WTC11 (cell line): Measurements from ENCODE around the gene TMEM238L. TPM values are rescaled to one million over a fixed set of nuclear protein-coding genes. Genes with fewer than 3 reads are reported as not detected.

Experiments used
- ATAC-seq: fragments of 200-7000 bp; cut with Tn5 transposase; 2 replicates; pipeline ENCODE4 v1.10.0; 2021; ENCODE audit warnings: mild to moderate bottlenecking, moderate library complexity
- CTCF ChIA-PET: fragments of 300-600 bp; sonication (Branson Sonifier 250); formaldehyde crosslinking; loops from one replicate; lab custom pipeline; 2021; ENCODE audit warnings: antibody characterized with exemption; lab: Charles Lee
- POLR2A ChIA-PET: fragments of 350-600 bp; sonication (Branson Sonifier 250); formaldehyde crosslinking; loops from one replicate; lab custom pipeline; 2021; ENCODE audit warnings: antibody characterized with exemption; lab: Charles Lee
- DNase-seq: peaks from one replicate; pipeline ENCODE4 v3.0.0; 2021; ENCODE audit warnings: low spot score
- H3K27ac Mint-ChIP-seq: 2 replicates; pipeline ENCODE4 v1.8.0; 2021; ENCODE audit warnings: mixed read lengths
- H3K27me3 Mint-ChIP-seq: 2 replicates; pipeline ENCODE4 v1.8.0; 2021; ENCODE audit warnings: low read depth, mild to moderate bottlenecking, moderate library complexity, mixed read lengths
- H3K36me3 Mint-ChIP-seq: 2 replicates; pipeline ENCODE4 v1.8.0; 2021; ENCODE audit warnings: mixed read lengths
- H3K4me1 Mint-ChIP-seq: 2 replicates; pipeline ENCODE4 v1.8.0; 2022; ENCODE audit warnings: mixed read lengths
- H3K4me3 Mint-ChIP-seq: 2 replicates; pipeline ENCODE4 v1.8.0; 2021; ENCODE audit warnings: mild to moderate bottlenecking, moderate library complexity, mixed read lengths
- H3K9me3 Mint-ChIP-seq: 2 replicates; pipeline ENCODE4 v1.8.0; 2021; ENCODE audit warnings: mixed read lengths
- ATF6 ChIP-seq: sonication (generic); formaldehyde crosslinking; IDR thresholded peaks from 2 replicates; pipeline ENCODE4 v1.8.1; 2023; ENCODE audit warnings: mild to moderate bottlenecking, missing genetic modification reagents
- CREM ChIP-seq: sonication (generic); formaldehyde crosslinking; IDR thresholded peaks from 2 replicates; pipeline ENCODE4 v1.8.1; 2022; ENCODE audit warnings: mild to moderate bottlenecking, missing genetic modification reagents, moderate library complexity
- ELF4 ChIP-seq: sonication (generic); formaldehyde crosslinking; IDR thresholded peaks from 2 replicates; pipeline ENCODE4 v1.8.1; 2022; ENCODE audit warnings: low read depth, mild to moderate bottlenecking, moderate library complexity, missing genetic modification reagents
- ESRRA ChIP-seq: sonication (generic); formaldehyde crosslinking; IDR thresholded peaks from 2 replicates; pipeline ENCODE4 v1.8.1; 2022; ENCODE audit warnings: mild to moderate bottlenecking, missing genetic modification reagents, borderline replicate concordance
- FOXP1 ChIP-seq: sonication (generic); formaldehyde crosslinking; IDR thresholded peaks from 2 replicates; pipeline ENCODE4 v1.8.0; 2022; ENCODE audit warnings: missing genetic modification reagents, mild to moderate bottlenecking, moderate library complexity, borderline replicate concordance
- GRHL2 ChIP-seq: fragments of 250-450 bp; sonication (Bioruptor Pico); IDR thresholded peaks from 2 replicates; pipeline ENCODE4 v1.8.0; 2022; ENCODE audit warnings: mild to moderate bottlenecking, moderate library complexity; ENCODE audit not compliant: insufficient replicate concordance, severe bottlenecking
- IRF2 ChIP-seq: sonication (generic); formaldehyde crosslinking; IDR thresholded peaks from 2 replicates; pipeline ENCODE4 v1.8.0; 2022; ENCODE audit warnings: low read depth, missing genetic modification reagents, borderline replicate concordance
- MAX ChIP-seq: sonication (generic); formaldehyde crosslinking; IDR thresholded peaks from 2 replicates; pipeline ENCODE4 v1.8.0; 2022; ENCODE audit warnings: mild to moderate bottlenecking, missing genetic modification reagents
- NFE2L1 ChIP-seq: sonication (generic); formaldehyde crosslinking; IDR thresholded peaks from 2 replicates; pipeline ENCODE4 v1.8.1; 2023; ENCODE audit warnings: missing genetic modification reagents
- NFYB ChIP-seq: sonication (generic); formaldehyde crosslinking; conservative IDR thresholded peaks from 2 replicates; pipeline ENCODE4 v1.8.0; 2022; ENCODE audit warnings: low read depth, missing genetic modification reagents
- NR2C2 ChIP-seq: sonication (generic); formaldehyde crosslinking; IDR thresholded peaks from 2 replicates; pipeline ENCODE4 v1.8.0; 2022; ENCODE audit warnings: mild to moderate bottlenecking, missing genetic modification reagents
- NR3C1 ChIP-seq: sonication (generic); formaldehyde crosslinking; conservative IDR thresholded peaks from 2 replicates; pipeline ENCODE4 v1.8.1; 2023; ENCODE audit warnings: low read depth, mild to moderate bottlenecking, missing genetic modification reagents
- PRRX2 ChIP-seq: fragments of 250-450 bp; sonication (Bioruptor Pico); IDR thresholded peaks from 2 replicates; pipeline ENCODE4 v1.8.0; 2021; ENCODE audit warnings: mild to moderate bottlenecking
- RORB ChIP-seq: fragments of 250-450 bp; sonication (Bioruptor Pico); IDR thresholded peaks from 2 replicates; pipeline ENCODE4 v1.9.0; 2021; ENCODE audit warnings: mild to moderate bottlenecking
- SMAD3 ChIP-seq: sonication (generic); formaldehyde crosslinking; IDR thresholded peaks from 2 replicates; pipeline ENCODE4 v1.8.0; 2022; ENCODE audit warnings: missing genetic modification reagents, mild to moderate bottlenecking, borderline replicate concordance
- SP1 ChIP-seq: sonication (generic); formaldehyde crosslinking; conservative IDR thresholded peaks from 2 replicates; pipeline ENCODE4 v1.8.1; 2022; ENCODE audit warnings: missing genetic modification reagents
- TEAD4 ChIP-seq: sonication (generic); formaldehyde crosslinking; IDR thresholded peaks from 2 replicates; pipeline ENCODE4 v1.8.0; 2022; ENCODE audit warnings: mild to moderate bottlenecking, missing genetic modification reagents
- ZMAT4 ChIP-seq: fragments of 250-450 bp; sonication (Bioruptor Pico); IDR thresholded peaks from 2 replicates; pipeline ENCODE4 v1.9.0; 2021; ENCODE audit warnings: mild to moderate bottlenecking
- ZNF219 ChIP-seq: sonication (generic); formaldehyde crosslinking; IDR thresholded peaks from 2 replicates; pipeline ENCODE4 v1.8.0; 2023; ENCODE audit warnings: missing genetic modification reagents, mild to moderate bottlenecking, borderline replicate concordance
- ZNF416 ChIP-seq: fragments of 250-450 bp; sonication (Bioruptor Pico); IDR thresholded peaks from 2 replicates; pipeline ENCODE4 v1.9.0; 2021; ENCODE audit warnings: mild to moderate bottlenecking, inconsistent platforms
- total RNA-seq: library from RNA; stranded (reverse); gene quantifications from 3 replicates; pipeline ENCODE4 v1.2.3, GENCODE V29; 2021
- TF ChIP-seq, protein P1 (sequence below): fragments of 250-450 bp; sonication (Bioruptor Pico); IDR thresholded peaks from 2 replicates; pipeline ENCODE4 v2.1.2; 2022; ENCODE audit warnings: mild to moderate bottlenecking, moderate library complexity
- TF ChIP-seq, protein P2 (sequence below): sonication (generic); formaldehyde crosslinking; IDR thresholded peaks from 2 replicates; pipeline ENCODE4 v1.8.0; 2022; ENCODE audit warnings: missing genetic modification reagents
- TF ChIP-seq, protein P3 (sequence below): fragments of 250-450 bp; sonication (Bioruptor Pico); IDR thresholded peaks from 2 replicates; pipeline ENCODE4 v1.8.0; 2021; ENCODE audit warnings: mild to moderate bottlenecking

TMEM238L gene
- total RNA-seq, 1 experiment from 2014 or later = not detected

GRCh38 chr17:10798910-10799309 is 5.0 kb downstream of the TMEM238L start (continued):
- TF ChIP-seq, protein P1, sequence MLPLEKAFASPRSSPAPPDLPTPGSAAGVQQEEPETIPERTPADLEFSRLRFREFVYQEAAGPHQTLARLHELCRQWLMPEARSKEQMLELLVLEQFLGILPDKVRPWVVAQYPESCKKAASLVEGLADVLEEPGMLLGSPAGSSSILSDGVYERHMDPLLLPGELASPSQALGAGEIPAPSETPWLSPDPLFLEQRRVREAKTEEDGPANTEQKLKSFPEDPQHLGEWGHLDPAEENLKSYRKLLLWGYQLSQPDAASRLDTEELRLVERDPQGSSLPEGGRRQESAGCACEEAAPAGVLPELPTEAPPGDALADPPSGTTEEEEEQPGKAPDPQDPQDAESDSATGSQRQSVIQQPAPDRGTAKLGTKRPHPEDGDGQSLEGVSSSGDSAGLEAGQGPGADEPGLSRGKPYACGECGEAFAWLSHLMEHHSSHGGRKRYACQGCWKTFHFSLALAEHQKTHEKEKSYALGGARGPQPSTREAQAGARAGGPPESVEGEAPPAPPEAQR (CRISPR knock-in tag) = no peak
- TF ChIP-seq ATF6 (CRISPR knock-in tag) = no peak
- TF ChIP-seq, protein P2, sequence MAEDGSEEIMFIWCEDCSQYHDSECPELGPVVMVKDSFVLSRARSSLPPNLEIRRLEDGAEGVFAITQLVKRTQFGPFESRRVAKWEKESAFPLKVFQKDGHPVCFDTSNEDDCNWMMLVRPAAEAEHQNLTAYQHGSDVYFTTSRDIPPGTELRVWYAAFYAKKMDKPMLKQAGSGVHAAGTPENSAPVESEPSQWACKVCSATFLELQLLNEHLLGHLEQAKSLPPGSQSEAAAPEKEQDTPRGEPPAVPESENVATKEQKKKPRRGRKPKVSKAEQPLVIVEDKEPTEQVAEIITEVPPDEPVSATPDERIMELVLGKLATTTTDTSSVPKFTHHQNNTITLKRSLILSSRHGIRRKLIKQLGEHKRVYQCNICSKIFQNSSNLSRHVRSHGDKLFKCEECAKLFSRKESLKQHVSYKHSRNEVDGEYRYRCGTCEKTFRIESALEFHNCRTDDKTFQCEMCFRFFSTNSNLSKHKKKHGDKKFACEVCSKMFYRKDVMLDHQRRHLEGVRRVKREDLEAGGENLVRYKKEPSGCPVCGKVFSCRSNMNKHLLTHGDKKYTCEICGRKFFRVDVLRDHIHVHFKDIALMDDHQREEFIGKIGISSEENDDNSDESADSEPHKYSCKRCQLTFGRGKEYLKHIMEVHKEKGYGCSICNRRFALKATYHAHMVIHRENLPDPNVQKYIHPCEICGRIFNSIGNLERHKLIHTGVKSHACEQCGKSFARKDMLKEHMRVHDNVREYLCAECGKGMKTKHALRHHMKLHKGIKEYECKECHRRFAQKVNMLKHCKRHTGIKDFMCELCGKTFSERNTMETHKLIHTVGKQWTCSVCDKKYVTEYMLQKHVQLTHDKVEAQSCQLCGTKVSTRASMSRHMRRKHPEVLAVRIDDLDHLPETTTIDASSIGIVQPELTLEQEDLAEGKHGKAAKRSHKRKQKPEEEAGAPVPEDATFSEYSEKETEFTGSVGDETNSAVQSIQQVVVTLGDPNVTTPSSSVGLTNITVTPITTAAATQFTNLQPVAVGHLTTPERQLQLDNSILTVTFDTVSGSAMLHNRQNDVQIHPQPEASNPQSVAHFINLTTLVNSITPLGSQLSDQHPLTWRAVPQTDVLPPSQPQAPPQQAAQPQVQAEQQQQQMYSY (CRISPR knock-in tag) = no peak
- TF ChIP-seq NFYB (CRISPR knock-in tag) = no peak
- no peak for TF ChIP-seq GRHL2 (CRISPR knock-in tag)
- TF ChIP-seq MAX (CRISPR knock-in tag) = no peak
- TF ChIP-seq ZNF416 (CRISPR knock-in tag) = no peak
- no peak for TF ChIP-seq NR3C1 (CRISPR knock-in tag)
- TF ChIP-seq, protein P3, sequence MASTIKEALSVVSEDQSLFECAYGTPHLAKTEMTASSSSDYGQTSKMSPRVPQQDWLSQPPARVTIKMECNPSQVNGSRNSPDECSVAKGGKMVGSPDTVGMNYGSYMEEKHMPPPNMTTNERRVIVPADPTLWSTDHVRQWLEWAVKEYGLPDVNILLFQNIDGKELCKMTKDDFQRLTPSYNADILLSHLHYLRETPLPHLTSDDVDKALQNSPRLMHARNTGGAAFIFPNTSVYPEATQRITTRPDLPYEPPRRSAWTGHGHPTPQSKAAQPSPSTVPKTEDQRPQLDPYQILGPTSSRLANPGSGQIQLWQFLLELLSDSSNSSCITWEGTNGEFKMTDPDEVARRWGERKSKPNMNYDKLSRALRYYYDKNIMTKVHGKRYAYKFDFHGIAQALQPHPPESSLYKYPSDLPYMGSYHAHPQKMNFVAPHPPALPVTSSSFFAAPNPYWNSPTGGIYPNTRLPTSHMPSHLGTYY = no peak

DNA sequence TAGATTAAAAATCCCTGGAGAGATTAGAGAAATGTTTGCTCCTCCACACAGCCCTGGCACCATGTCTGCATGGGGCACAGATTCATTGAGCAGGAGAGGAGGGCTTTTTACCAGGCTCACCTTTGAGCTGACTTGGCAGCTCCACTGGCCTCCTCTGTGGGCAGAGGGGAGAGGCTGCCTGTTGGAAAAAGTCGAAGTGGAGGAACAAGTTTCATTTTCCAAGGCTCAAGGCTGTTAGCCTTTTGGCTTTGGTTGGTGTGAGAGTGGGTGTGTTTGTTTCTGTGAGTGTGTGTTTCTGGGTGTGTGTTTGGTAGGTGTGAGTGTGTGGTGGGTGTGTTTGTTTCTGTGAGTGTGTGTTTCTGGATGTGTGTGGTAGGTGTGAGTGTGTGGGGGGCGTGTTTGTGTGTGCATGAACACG is 5.6 kb downstream of the TMEM238L start:
- no peaks in the 10 kb centered on the region for H3K27me3 Mint-ChIP-seq
- ChIA-PET CTCF (interaction anchor here (1.1 to 2.5 kb wide), 4 partner anchors 25 to 61 kb away, joined by 3 to 12 read pairs (median 4); no protein-coding TSS in a partner anchor), POLR2A (no interaction called here)
- H3K4me3 Mint-ChIP-seq = no peak overlapping the region
- ATAC-seq (no peak), DNase-seq (no peak)
- peaks cover 4% of the 10 kb centered on the region; the same call in 1 of the 2 replicates for H3K4me1 Mint-ChIP-seq
- no peak overlapping the region for H3K27ac Mint-ChIP-seq
- H3K36me3 Mint-ChIP-seq = no peaks in the 10 kb centered on the region
- no peaks in the 10 kb centered on the region for H3K9me3 Mint-ChIP-seq
- no peak for TF ChIP-seq ZMAT4 (CRISPR knock-in tag)
- TF ChIP-seq ZNF416 (CRISPR knock-in tag) = no peak
- no peak for TF ChIP-seq ZNF219
- TF ChIP-seq ELF4 (CRISPR knock-in tag) = no peak
- no peak for TF ChIP-seq ESRRA
- no peak for TF ChIP-seq NFYB (CRISPR knock-in tag)
- no peak for TF ChIP-seq NR3C1 (CRISPR knock-in tag)
- no peak for TF ChIP-seq SP1 (CRISPR knock-in tag)
- no peak for TF ChIP-seq NFE2L1
- TF ChIP-seq SMAD3 (CRISPR knock-in tag) = no peak
- TF ChIP-seq FOXP1 (CRISPR knock-in tag) = no peak
- no peak for TF ChIP-seq CREM (CRISPR knock-in tag)
- TF ChIP-seq, protein P3 = no peak
- no peak for TF ChIP-seq NR2C2
- no peak for TF ChIP-seq IRF2 (CRISPR knock-in tag)
- no peak for TF ChIP-seq TEAD4
- TF ChIP-seq RORB (CRISPR knock-in tag) = no peak
- TF ChIP-seq PRRX2 (CRISPR knock-in tag) = no peak
